Measurements from ENCODE around the gene TSPAN10. TPM values are rescaled to one million over a fixed set of nuclear protein-coding genes. Genes with fewer than 3 reads are reported as not detected.

The TSPAN10 gene
- total and polyA plus RNA-seq, 2 of the 13 experiments (the other 11 are each of a cell fraction or from before 2014, with no cell fraction given): 0.54 to 0.75 TPM

DNA sequence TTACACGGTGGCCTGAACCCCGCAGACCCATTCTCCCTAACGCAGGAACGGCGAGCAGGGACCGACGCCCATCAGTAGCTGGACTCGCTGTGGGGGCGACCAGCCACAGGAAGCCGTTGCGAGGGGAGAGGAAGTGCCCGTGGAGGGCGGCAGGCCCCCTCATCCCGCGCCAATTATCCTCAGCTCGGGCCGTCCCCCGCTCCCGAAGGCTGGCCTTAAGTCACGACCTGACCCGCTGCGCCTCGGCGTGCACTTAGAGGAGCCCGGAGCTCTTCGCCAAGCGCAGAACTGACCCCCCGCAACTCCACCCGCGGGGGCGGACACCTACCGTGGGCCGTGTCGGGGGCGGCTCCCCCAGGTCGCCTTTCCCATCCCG lies 46.2 kb downstream of the TSPAN10 start (continued):
- TF ChIP-seq, protein P1, sequence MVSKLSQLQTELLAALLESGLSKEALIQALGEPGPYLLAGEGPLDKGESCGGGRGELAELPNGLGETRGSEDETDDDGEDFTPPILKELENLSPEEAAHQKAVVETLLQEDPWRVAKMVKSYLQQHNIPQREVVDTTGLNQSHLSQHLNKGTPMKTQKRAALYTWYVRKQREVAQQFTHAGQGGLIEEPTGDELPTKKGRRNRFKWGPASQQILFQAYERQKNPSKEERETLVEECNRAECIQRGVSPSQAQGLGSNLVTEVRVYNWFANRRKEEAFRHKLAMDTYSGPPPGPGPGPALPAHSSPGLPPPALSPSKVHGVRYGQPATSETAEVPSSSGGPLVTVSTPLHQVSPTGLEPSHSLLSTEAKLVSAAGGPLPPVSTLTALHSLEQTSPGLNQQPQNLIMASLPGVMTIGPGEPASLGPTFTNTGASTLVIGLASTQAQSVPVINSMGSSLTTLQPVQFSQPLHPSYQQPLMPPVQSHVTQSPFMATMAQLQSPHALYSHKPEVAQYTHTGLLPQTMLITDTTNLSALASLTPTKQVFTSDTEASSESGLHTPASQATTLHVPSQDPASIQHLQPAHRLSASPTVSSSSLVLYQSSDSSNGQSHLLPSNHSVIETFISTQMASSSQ (IDR thresholded peaks at IDR 0.05; ENCODE audit: low read depth): no peak
- TF ChIP-seq, protein P1 (CRISPR knock-in tag; IDR thresholded peaks at IDR 0.05; ENCODE audit: borderline replicate concordance): no peak
- TF ChIP-seq THYN1 (CRISPR knock-in tag; IDR thresholded peaks at IDR 0.05; ENCODE audit: borderline replicate concordance, low read depth): no peak
- no peak for TF ChIP-seq ZNF720 (CRISPR knock-in tag; IDR thresholded peaks at IDR 0.05)
- TF ChIP-seq, protein P2, sequence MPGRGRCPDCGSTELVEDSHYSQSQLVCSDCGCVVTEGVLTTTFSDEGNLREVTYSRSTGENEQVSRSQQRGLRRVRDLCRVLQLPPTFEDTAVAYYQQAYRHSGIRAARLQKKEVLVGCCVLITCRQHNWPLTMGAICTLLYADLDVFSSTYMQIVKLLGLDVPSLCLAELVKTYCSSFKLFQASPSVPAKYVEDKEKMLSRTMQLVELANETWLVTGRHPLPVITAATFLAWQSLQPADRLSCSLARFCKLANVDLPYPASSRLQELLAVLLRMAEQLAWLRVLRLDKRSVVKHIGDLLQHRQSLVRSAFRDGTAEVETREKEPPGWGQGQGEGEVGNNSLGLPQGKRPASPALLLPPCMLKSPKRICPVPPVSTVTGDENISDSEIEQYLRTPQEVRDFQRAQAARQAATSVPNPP (CRISPR knock-in tag; IDR thresholded peaks at IDR 0.05): no peak
- TF ChIP-seq ZNF550 (CRISPR knock-in tag; IDR thresholded peaks at IDR 0.05; ENCODE audit: borderline replicate concordance): no peak
- no peak for TF ChIP-seq ZNF883 (CRISPR knock-in tag; IDR thresholded peaks at IDR 0.05; ENCODE audit: not compliant biosample characterization)
- no peak for TF ChIP-seq RFX3 (CRISPR knock-in tag; IDR thresholded peaks at IDR 0.05)
- no peak for TF ChIP-seq ZNF274 (CRISPR knock-in tag; IDR thresholded peaks at IDR 0.05)
- no peak for TF ChIP-seq ARNTL (CRISPR knock-in tag; IDR thresholded peaks at IDR 0.05)
- TF ChIP-seq SP1 (IDR thresholded peaks at IDR 0.05): no peak
- no peak for TF ChIP-seq SP1 (CRISPR knock-in tag; IDR thresholded peaks at IDR 0.05)
- TF ChIP-seq, protein P3, sequence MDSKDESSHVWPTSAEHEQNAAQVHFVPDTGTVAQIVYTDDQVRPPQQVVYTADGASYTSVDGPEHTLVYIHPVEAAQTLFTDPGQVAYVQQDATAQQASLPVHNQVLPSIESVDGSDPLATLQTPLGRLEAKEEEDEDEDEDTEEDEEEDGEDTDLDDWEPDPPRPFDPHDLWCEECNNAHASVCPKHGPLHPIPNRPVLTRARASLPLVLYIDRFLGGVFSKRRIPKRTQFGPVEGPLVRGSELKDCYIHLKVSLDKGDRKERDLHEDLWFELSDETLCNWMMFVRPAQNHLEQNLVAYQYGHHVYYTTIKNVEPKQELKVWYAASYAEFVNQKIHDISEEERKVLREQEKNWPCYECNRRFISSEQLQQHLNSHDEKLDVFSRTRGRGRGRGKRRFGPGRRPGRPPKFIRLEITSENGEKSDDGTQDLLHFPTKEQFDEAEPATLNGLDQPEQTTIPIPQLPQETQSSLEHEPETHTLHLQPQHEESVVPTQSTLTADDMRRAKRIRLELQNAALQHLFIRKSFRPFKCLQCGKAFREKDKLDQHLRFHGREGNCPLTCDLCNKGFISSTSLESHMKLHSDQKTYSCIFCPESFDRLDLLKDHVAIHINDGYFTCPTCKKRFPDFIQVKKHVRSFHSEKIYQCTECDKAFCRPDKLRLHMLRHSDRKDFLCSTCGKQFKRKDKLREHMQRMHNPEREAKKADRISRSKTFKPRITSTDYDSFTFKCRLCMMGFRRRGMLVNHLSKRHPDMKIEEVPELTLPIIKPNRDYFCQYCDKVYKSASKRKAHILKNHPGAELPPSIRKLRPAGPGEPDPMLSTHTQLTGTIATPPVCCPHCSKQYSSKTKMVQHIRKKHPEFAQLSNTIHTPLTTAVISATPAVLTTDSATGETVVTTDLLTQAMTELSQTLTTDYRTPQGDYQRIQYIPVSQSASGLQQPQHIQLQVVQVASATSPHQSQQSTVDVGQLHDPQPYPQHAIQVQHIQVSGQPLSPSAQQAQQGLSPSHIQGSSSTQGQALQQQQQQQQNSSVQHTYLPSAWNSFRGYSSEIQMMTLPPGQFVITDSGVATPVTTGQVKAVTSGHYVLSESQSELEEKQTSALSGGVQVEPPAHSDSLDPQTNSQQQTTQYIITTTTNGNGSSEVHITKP (CRISPR knock-in tag; IDR thresholded peaks at IDR 0.05; ENCODE audit: low read depth): no peak
- TF ChIP-seq DNMT3B (CRISPR knock-in tag; conservative IDR thresholded peaks at IDR 0.05): no peak
- TF ChIP-seq, protein P4, sequence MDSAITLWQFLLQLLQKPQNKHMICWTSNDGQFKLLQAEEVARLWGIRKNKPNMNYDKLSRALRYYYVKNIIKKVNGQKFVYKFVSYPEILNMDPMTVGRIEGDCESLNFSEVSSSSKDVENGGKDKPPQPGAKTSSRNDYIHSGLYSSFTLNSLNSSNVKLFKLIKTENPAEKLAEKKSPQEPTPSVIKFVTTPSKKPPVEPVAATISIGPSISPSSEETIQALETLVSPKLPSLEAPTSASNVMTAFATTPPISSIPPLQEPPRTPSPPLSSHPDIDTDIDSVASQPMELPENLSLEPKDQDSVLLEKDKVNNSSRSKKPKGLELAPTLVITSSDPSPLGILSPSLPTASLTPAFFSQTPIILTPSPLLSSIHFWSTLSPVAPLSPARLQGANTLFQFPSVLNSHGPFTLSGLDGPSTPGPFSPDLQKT (CRISPR knock-in tag; IDR thresholded peaks at IDR 0.05; ENCODE audit: borderline replicate concordance): no peak
- no peak for TF ChIP-seq ZNF207 (IDR thresholded peaks at IDR 0.05; ENCODE audit: borderline replicate concordance)
- TF ChIP-seq ZNF570 (CRISPR knock-in tag; IDR thresholded peaks at IDR 0.05; ENCODE audit: borderline replicate concordance): no peak
- TF ChIP-seq ZNF441 (CRISPR knock-in tag; IDR thresholded peaks at IDR 0.05; ENCODE audit: borderline replicate concordance): peak; percentile 11; the same call in 1 of the 2 replicates
- TF ChIP-seq ZNF841 (CRISPR knock-in tag; IDR thresholded peaks at IDR 0.05; ENCODE audit: borderline replicate concordance): no peak
- TF ChIP-seq HOXA9 (CRISPR knock-in tag; IDR thresholded peaks at IDR 0.05; ENCODE audit: borderline replicate concordance): 0 out of 2 replicates have a peak, but pooled peaks have one; percentile 3
- TF ChIP-seq GABPB1 (CRISPR knock-in tag; IDR thresholded peaks at IDR 0.05): no peak
- TF ChIP-seq HOXA5 (CRISPR knock-in tag; IDR thresholded peaks at IDR 0.05): no peak

Measured in HepG2 (cell line).